Skeletal muscle tissue (tissue), 4 donors: ENCODE data around the gene ARHGEF39. TPM values are rescaled to one million over a fixed set of nuclear protein-coding genes. Genes with fewer than 3 reads are reported as not detected.
A peak's percentile ranks its signal among the peaks of the same experiment; 100 is the strongest.
"Not testable (repeated sequence)": the region's sequence is repeated elsewhere in the genome, so short reads cannot be mapped to it uniquely, and the experiment has no call there.

Experiments
- H3K27ac ChIP-seq: one replicate; pipeline ENCODE4 v1.7.0; 2013; ENCODE audit warnings: mild to moderate bottlenecking, low read depth, low read length, inconsistent platforms
- H3K27me3 ChIP-seq, 3 donors: one replicate each; pipeline ENCODE4 v1.7.0; 2013; ENCODE audit warnings: low read length in 3 of 3; ENCODE audit not compliant: control insufficient read depth in 3 of 3, insufficient read depth in 3 of 3
- H3K36me3 ChIP-seq, 3 donors: one replicate each; pipeline ENCODE4 v1.7.0; 2013; ENCODE audit warnings: low read length in 3 of 3; ENCODE audit not compliant: control insufficient read depth in 3 of 3, insufficient read depth in 3 of 3
- H3K4me1 ChIP-seq, 3 donors: one replicate each; pipeline ENCODE4 v1.7.0; 2013; ENCODE audit warnings: low read length in 3 of 3, mild to moderate bottlenecking in 3 of 3; ENCODE audit not compliant: control insufficient read depth in 3 of 3, insufficient read depth in 3 of 3
- H3K4me3 ChIP-seq, 3 donors: one replicate each; pipeline ENCODE4 v1.7.0; 2013; ENCODE audit warnings: low read length in 3 of 3
- H3K9ac ChIP-seq, 3 donors: one replicate each; pipeline ENCODE4 v1.7.0; 2013; ENCODE audit warnings: low read length in 3 of 3, mild to moderate bottlenecking in 3 of 3, moderate library complexity in 2 of 3, low read depth in 1 of 3
- H3K9me3 ChIP-seq, 3 donors: one replicate each; pipeline ENCODE4 v1.7.0; 2013; ENCODE audit warnings: low read length in 3 of 3; ENCODE audit not compliant: control insufficient read depth in 3 of 3
- total RNA-seq: library from RNA; depleted of rRNA; stranded (reverse); fragments of >200 nt; gene quantifications from one replicate; pipeline ENCODE4 v1.2.3, GENCODE V29; 2014
- donor health status: Osteomylitis.

The ARHGEF39 gene
- total RNA-seq, 1 donor from 2014 or later, result 0.52 TPM

DNA sequence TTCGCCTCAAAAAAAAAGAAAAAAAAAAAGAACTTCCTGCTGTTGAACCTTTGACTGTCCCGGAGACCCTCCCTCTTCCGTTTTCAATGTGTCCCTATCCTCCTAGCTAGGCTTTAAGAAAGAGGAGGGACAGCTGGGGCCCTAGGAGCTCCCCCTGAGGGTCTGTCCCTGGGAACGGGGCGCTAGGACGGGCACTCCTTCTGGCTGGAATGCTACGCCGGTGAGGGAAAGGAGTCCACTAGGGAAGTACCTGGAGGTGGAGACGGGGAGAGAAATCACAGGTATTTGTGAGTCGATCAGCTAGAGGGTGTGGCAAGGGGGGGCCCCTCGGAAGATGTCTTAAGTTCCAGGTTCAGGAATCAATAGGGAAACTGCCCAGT, 18.9 kb downstream of the ARHGEF39 start:
- H3K9ac ChIP-seq, result peak overlapping the region; percentile 90 to 95 (median 94)
- H3K36me3 ChIP-seq, result no peaks in the 10 kb centered on the region
- H3K9me3 ChIP-seq, result no peaks in the 10 kb centered on the region
- H3K4me3 ChIP-seq, result peak overlapping the region; percentile 82 to 85 (median 84)
- H3K27me3 ChIP-seq, result no peaks in the 10 kb centered on the region
- peak overlapping the region; percentile 93 for H3K27ac ChIP-seq
- peaks cover 6 to 21% (median 15%) of the 10 kb centered on the region in 3 donors for H3K4me1 ChIP-seq

DNA sequence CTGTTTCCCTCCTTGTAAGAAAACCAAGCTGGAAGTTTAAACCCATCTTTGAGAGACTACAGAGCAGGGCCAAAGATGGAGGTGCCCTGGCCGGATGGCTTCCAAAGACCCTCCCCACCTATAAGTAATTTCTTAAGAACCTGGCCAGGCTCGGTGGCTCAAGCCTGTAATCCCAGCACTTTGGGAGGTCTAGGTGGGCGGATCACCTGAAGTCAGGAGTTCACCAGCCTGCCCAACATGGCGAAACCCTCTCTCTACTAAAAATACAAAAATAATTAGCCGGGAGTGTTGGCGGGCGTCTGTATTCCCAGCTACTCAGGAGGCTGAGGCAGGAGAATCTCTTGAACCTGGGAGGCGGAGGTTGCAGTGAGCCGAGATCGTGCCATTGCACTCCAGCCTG, 19.3 kb downstream of the ARHGEF39 start:
- H3K9ac ChIP-seq, result peak overlapping the region; percentile 27 to 94 (median 90)
- H3K9me3 ChIP-seq, H3K36me3 ChIP-seq, H3K27me3 ChIP-seq: not testable (repeated sequence)
- H3K4me3 ChIP-seq, result peak overlapping the region; percentile 82 to 85 (median 84)
- peak overlapping the region; percentile 93 for H3K27ac ChIP-seq
- peaks cover 6 to 21% (median 15%) of the 10 kb centered on the region in 3 donors for H3K4me1 ChIP-seq

DNA sequence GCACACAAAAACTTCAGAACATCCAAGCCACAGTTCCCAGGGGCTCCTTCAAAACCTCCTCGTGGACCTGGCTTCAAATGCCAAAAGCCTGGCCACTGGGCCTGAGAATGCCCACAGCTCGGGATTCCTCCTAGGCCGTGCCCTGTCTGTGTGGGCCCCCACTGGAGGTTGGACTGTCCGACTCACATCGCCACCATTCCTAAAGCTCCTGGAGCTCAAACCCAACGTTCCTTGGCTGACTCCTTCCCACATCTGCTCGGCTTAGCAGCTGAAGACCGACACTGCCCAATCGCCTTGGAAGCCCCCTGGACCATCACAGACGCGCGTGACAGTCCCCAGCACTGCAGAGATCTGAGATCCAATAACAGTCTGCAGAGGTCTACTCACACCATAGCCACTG, 21.9 kb downstream of the ARHGEF39 start:
- H3K9me3 ChIP-seq, result no peaks in the 10 kb centered on the region
- no peak overlapping the region for H3K27ac ChIP-seq
- no peak overlapping the region for H3K9ac ChIP-seq
- H3K27me3 ChIP-seq, result no peaks in the 10 kb centered on the region
- H3K4me1 ChIP-seq, result peaks cover 4 to 15% (median 13%) of the 10 kb centered on the region in 3 donors
- no peaks in the 10 kb centered on the region for H3K36me3 ChIP-seq
- no peak overlapping the region for H3K4me3 ChIP-seq

- H3K9ac ChIP-seq, result not testable (repeated sequence)
These were observed 23.5 kb downstream of the ARHGEF39 start for GRCh38 chr9:35641478-35641877.

DNA sequence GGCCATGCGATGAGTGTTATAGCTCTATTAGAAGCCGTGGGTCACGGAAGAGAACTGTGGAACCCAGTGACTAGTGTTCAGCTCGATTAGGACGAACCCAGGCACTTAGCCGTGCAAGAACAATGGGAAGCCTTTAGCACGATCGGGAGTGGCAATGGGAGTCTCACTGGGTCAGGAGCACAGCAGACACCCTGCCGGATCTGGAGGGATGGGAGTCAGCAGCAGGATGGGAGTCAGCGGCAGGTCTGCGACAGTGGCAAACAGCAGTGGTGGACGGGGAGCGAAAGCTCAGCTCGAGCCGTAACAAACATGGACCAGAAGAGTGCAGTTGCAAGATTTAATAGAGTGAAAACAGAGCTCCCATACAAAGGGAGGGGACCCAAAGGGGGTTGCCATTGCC, 24.6 kb downstream of the ARHGEF39 start:
- H3K9ac ChIP-seq, H3K4me1 ChIP-seq: not testable (repeated sequence)

More at GRCh38 chr9:35641478-35641877, 23.5 kb downstream of the ARHGEF39 start:
- H3K4me1 ChIP-seq, H3K36me3 ChIP-seq, H3K4me3 ChIP-seq, H3K27me3 ChIP-seq, H3K27ac ChIP-seq, H3K9me3 ChIP-seq: not testable (repeated sequence)

GRCh38 chr9:35639631-35640030, 25.4 kb downstream of the ARHGEF39 start:
- Histone ChIP-seq H3K4me1 (no peaks in the 10 kb centered on the region), H3K4me3 (no peak overlapping the region), H3K27ac (no peak overlapping the region), H3K9me3 (no peaks in the 10 kb centered on the region), H3K27me3 (no peaks in the 10 kb centered on the region), H3K9ac (no peak overlapping the region), H3K36me3 (no peaks in the 10 kb centered on the region)

More for the DNA sequence above, 24.6 kb downstream of the ARHGEF39 start:
- H3K9me3 ChIP-seq, H3K27ac ChIP-seq, H3K27me3 ChIP-seq, H3K36me3 ChIP-seq, H3K4me3 ChIP-seq: not testable (repeated sequence)

DNA sequence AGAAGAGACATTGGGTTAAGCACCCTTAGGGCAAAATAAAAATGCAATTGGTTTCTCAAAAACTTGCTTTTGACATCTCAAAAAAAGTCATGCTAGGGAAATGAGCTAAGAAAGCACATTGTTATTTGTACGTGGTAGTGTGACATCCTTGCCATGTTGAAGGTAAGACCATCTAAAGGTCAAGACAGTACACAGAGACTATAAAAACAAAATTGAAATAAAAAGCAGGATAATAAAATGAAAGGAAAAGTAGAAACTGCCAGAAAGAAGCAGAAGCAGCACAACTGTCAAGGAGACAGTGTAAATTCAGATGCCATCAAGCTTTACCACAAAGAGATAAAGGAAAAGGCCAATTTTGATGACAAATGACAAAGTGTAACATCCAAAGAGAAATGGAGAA, 25.8 kb downstream of the ARHGEF39 start:
- H3K27me3 ChIP-seq, H3K9me3 ChIP-seq, H3K27ac ChIP-seq, H3K36me3 ChIP-seq, H3K9ac ChIP-seq, H3K4me3 ChIP-seq, H3K4me1 ChIP-seq: not testable (repeated sequence)

DNA sequence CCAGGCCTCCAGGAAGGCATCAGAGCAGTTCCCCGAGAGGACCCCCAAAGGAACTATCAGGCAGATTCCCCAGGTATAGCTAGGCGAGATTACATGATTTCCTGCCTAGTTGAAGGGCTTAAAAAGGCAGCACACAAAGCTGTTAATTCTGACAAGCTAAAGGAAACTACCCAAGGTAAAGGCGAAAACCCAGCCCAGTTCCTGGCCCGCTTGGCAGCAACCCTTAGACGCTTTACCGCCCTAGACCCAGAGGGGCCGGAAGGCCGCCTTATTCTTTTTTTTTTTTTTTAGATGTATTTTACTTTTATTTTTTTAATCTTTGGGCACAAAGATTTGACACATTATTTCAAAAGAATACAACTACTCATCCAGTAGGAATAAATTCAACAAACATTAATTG, 26.2 kb downstream of the ARHGEF39 start:
- not testable (repeated sequence) for H3K9ac ChIP-seq, H3K36me3 ChIP-seq, H3K27ac ChIP-seq, H3K9me3 ChIP-seq, H3K4me3 ChIP-seq, H3K4me1 ChIP-seq, H3K27me3 ChIP-seq

DNA sequence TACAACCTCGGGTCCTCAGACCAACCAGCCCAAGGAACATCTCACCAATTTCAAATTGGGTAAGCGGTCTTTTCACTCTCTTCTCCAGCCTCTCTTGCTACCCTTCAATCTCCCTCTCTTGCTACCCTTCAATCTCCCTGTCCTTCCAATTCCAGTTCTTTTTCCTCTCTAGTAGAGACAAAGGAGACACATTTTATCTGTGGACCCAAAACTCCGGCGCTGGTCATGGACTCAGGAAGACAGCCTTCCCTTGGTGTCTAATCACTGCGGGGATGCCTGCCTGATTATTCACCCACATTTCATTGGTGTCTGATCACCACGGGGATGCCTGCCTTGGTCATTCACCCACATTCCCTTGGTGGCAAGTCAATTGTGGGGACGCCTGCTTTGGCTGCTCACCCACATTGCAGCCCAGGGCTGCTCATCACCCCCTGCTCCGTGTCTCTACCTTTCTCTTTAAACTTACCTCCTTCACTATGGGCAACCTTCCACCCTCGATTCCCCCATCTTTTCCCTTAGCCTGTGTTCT, 27.5 kb downstream of the ARHGEF39 start:
- H3K4me1 ChIP-seq, H3K9me3 ChIP-seq, H3K27me3 ChIP-seq, H3K27ac ChIP-seq, H3K36me3 ChIP-seq, H3K9ac ChIP-seq, H3K4me3 ChIP-seq: not testable (repeated sequence)

DNA sequence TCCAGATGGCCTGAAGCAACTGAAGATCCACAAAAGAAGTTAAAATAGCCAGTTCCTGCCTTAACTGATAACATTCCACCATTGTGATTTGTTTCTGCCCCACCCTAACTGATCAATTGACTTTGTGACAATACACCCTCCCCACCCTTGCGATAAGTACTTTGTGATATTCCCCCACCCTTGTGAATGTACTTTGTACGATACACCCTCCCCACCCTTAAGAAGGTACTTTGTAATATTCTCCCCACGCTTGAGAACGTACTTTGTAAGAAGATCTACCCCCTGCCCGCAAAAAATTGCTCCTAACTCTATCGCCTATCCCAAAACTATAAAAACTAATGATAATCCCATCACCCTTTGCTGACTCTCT, 28.1 kb downstream of the ARHGEF39 start:
- H3K4me3 ChIP-seq, H3K9me3 ChIP-seq, H3K4me1 ChIP-seq, H3K9ac ChIP-seq, H3K36me3 ChIP-seq, H3K27me3 ChIP-seq: not testable (repeated sequence)
- peak overlapping the region; percentile 30 for H3K27ac ChIP-seq
